Liver (tissue), 9 donors: ENCODE results near the gene FOXD4L3. TPM values are rescaled to one million over a fixed set of nuclear protein-coding genes. Genes with fewer than 3 reads are reported as not detected.
"Not testable (repeated sequence)": the region's sequence is repeated elsewhere in the genome, so short reads cannot be mapped to it uniquely, and the experiment has no call there.

Experiments used
- DNase-seq: peaks from one replicate; pipeline ENCODE4 v3.0.0-alpha.2; 2017; ENCODE audit warnings: low spot score
- H3K27ac ChIP-seq, 2 donors: one replicate each; pipeline ENCODE4 v1.7.0; 2013; ENCODE audit warnings: inconsistent platforms in 2 of 2, low read length in 2 of 2, control low read depth in 1 of 2, low read depth in 1 of 2, mild to moderate bottlenecking in 1 of 2
- H3K27me3 ChIP-seq, 4 donors: one replicate each; pipeline versions ENCODE4 v1.6.1 to v1.7.0; 2013; ENCODE audit warnings: low read length in 3 of 4, inconsistent platforms in 1 of 4, mild to moderate bottlenecking in 1 of 4, moderate library complexity in 1 of 4; ENCODE audit not compliant: control insufficient read depth in 4 of 4, insufficient read depth in 4 of 4
- H3K36me3 ChIP-seq, 4 donors: one replicate each; pipeline versions ENCODE4 v1.6.1 to v1.7.0; 2013; ENCODE audit warnings: low read length in 3 of 4, mild to moderate bottlenecking in 3 of 4, low read depth in 1 of 4, moderate library complexity in 1 of 4; ENCODE audit not compliant: control insufficient read depth in 4 of 4, insufficient read depth in 3 of 4
- H3K4me1 ChIP-seq, 4 donors: one replicate each; pipeline versions ENCODE4 v1.6.1 to v1.7.0; 2013; ENCODE audit warnings: low read length in 3 of 4, mild to moderate bottlenecking in 3 of 4, moderate library complexity in 1 of 4; ENCODE audit not compliant: control insufficient read depth in 4 of 4, insufficient read depth in 4 of 4
- H3K4me3 ChIP-seq, 3 donors: one replicate each; pipeline versions ENCODE4 v1.6.1 to v1.7.0; 2013; ENCODE audit warnings: low read length in 3 of 3, control low read depth in 1 of 3, low read depth in 1 of 3, mild to moderate bottlenecking in 1 of 3
- H3K9ac ChIP-seq, 2 donors: one replicate each; pipeline ENCODE4 v1.7.0; 2013; ENCODE audit warnings: low read length in 2 of 2, mild to moderate bottlenecking in 2 of 2, moderate library complexity in 2 of 2, control low read depth in 1 of 2, low read depth in 1 of 2
- H3K9me3 ChIP-seq, 4 donors: one replicate each; pipeline versions ENCODE4 v1.6.1 to v1.7.0; 2013; ENCODE audit warnings: low read length in 3 of 4; ENCODE audit not compliant: control insufficient read depth in 4 of 4
- WGBS: extraction: QIAGEN DNeasy Blood & Tissue Kit; methylation state at CpG from one replicate; pipeline ENCODE4 v1.1.7; 2013; 5-methylcytosine and 5-hydroxymethylcytosine counted together
- polyA plus RNA-seq, 2 donors: library from polyadenylated mRNA; stranded (reverse) in 1 of 2; unstranded in 1 of 2; fragments of 200-250 nt in 1 of 2; fragments of >200 nt in 1 of 2; fragmentation: Nextera tagmentation in 1 of 2; extraction: Ambion mirVana in 1 of 2; gene quantifications; one replicate each; pipeline versions ENCODE4 v1.2.1 to v1.2.3, GENCODE V29; 2013 to 2015
- total RNA-seq, 2 donors: library from RNA; depleted of rRNA; stranded (reverse); fragments of >200 nt; gene quantifications; one replicate each; pipeline ENCODE4 v1.2.3, GENCODE V29; 2014
- donor health status: healthy.
- donor health status: healthy.
- donor health status: healthy.
- donor health status: healthy.
- donor health status: healthy.

The FOXD4L3 gene
- total and polyA plus RNA-seq, 4 donors, result 0.08 TPM; not detected in 3

DNA sequence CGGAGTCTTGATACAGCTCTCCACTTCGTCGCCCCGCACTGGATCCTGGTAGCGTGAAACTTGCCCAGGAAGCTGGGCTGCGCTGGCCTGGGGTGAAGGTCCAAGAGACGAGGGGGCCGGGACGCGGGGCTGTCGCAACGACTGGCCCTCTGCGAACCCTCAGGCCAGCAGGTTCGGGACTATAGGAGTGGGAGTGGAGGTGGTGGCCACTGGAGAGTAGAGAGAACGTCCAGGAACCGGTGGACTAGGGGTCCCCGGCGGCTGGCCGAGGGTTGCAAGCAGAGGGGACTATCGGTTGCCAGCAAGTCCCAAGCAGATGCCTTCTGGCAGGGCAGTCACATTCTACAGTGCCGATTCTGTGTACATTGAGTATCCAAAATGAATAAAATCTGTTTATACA, 5.0 kb downstream of the FOXD4L3 start:
- not testable (repeated sequence) for H3K9ac ChIP-seq, H3K36me3 ChIP-seq, H3K27me3 ChIP-seq, H3K9me3 ChIP-seq, H3K4me1 ChIP-seq, H3K27ac ChIP-seq, DNase-seq, H3K4me3 ChIP-seq
- WGBS, result 22% methylated on average over 18 of the region's 21 CpGs

DNA sequence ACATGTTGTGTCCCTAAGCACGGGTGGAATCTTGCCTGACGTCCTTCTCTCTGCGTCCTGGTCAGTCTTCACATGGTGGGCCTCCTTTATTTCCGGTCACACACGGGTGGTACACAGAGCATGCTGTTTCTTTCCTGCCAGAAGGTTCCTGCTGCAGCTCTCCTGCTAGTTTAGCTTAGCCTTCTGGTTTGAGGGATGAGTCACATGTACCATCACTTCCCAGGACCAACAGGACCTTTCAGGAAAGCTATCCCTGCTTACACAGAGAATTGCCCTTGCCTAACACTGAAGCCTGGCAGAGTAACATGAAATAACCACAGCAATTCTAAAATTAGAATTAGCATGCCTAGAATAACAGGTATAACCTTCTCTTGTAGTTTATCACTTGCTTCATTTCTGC, 8.5 kb downstream of the FOXD4L3 start:
- not testable (repeated sequence) for H3K27me3 ChIP-seq, DNase-seq, H3K9me3 ChIP-seq, H3K9ac ChIP-seq, H3K36me3 ChIP-seq, H3K4me3 ChIP-seq, H3K4me1 ChIP-seq, H3K27ac ChIP-seq
- WGBS, result no CpG with 5 or more reads among the region's 5 CpGs

DNA sequence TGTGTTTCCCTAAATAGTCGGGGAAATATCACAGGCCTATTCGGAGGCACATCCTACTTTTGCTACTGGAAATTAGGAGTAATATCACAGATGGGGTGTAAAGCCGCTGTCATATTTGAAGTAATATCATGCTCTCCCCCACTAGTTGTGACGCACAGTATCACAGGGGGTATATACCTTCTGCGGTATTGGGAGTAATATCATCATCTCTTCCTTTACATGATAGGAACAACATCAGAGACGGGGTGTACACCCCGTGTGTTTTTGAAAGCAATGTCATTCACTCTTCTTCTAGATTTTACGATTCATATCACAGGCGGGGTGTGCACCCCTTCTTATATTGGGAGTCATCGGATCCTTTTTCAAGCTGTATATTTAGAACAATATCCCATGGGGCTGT, 15.5 kb downstream of the FOXD4L3 start:
- WGBS, result 65% methylated on average over 9 of the region's 10 CpGs
- DNase-seq, H3K27me3 ChIP-seq, H3K27ac ChIP-seq, H3K9me3 ChIP-seq, H3K9ac ChIP-seq, H3K4me1 ChIP-seq, H3K4me3 ChIP-seq, H3K36me3 ChIP-seq: not testable (repeated sequence)

DNA sequence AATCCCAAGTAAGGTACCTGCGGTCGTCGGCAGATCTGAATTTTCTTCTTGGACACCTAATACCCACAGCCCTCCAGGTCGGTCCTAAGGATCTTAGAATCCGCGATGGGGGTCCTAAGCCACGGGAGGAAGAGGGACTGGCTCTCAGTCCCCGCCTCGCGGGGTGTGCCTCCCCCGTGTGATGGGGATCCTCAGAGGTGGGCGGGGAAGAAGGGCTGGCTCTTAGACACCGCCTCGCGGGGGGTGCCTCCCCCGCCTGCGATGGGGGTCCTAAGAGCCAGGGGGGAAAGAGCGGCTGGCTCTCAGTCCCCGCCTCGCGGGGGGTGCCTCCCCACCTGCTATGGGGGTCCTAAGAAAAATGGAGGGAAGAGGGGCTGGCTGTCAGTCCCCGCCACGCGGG, 21.1 kb downstream of the FOXD4L3 start:
- H3K27ac ChIP-seq, H3K4me1 ChIP-seq, H3K27me3 ChIP-seq, H3K4me3 ChIP-seq, H3K36me3 ChIP-seq, DNase-seq, H3K9ac ChIP-seq, H3K9me3 ChIP-seq: not testable (repeated sequence)
- 37% methylated on average over 14 of the region's 24 CpGs for WGBS

DNA sequence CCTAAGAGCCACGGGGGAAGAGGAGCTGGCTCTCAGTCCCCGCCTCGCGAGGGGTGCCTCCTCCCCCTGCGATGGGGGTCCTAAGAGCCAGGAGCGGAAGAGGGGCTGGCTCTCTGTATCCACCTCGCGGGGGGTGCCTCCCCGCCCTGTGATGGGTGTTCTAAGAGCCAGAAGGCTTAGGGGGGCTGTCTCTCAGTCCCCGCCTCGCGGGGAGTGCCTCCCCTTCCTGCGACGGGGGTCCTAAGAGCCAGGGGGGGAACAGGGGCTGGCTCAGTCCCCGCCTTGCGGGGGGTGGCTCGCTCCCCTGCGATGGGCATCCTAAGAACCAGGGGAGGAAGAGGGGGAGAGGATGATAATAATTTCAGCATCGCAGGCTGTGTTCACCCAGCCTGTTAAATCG, 21.9 kb downstream of the FOXD4L3 start:
- WGBS, result 11% methylated on average over 6 of the region's 20 CpGs
- H3K27ac ChIP-seq, H3K9me3 ChIP-seq, H3K4me1 ChIP-seq, H3K36me3 ChIP-seq, H3K9ac ChIP-seq, H3K4me3 ChIP-seq, H3K27me3 ChIP-seq, DNase-seq: not testable (repeated sequence)

DNA sequence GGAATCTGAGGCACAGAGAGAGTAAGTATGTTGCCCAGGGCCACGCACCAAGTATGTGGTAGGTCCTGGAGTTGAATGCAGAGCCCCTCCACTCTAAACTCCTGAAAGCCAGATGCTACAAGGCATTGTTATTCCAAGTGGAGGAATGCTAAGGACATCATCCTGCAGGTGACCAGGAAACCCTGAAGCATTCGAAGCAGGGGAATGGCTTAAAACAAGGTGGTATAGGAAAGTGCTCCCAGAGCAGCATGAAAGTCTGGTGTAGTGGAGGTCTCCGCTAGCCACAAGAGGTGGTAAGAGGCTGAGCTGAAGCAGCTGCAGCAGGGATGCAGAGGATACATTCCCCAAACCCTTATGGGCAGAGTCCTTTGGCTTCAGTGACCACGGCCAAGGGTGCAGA, 26.4 kb downstream of the FOXD4L3 start:
- H3K27ac ChIP-seq, H3K36me3 ChIP-seq, H3K4me3 ChIP-seq, H3K4me1 ChIP-seq, H3K9ac ChIP-seq, H3K9me3 ChIP-seq, DNase-seq, H3K27me3 ChIP-seq: not testable (repeated sequence)
- WGBS, result 66% methylated on average over 2 of the region's 4 CpGs

DNA sequence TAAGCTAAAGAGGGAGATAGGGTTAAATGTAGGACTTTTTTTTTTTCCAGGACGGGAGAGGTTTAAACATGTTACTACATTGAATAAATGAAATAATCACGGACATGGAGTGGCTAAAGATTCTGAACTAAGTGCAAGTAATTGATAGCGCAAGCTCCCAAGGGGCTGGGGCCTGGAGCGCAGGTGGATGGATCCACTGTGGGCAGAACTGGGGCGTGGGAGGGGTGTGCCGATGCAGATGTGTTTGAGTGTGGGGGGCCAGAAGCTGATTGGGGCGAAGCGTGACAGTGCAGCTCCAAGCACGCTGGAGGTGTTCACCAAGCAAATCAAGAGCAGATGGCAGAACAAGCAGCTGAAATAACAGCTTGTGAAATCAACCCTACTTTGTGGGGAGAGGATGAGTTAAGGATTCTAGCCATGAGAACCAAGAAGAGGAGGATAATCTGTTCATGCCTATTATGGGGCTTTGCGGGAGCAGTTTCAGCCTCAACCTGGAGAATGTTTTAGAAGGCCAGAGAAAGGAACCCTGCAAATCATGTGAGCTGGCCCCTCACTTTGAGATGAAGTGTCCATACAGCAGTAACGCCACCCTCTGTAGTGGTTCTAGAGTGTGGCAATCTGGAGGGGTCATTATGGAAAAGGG, 28.0 kb downstream of the FOXD4L3 start:
- H3K4me3 ChIP-seq, H3K9me3 ChIP-seq, DNase-seq, H3K4me1 ChIP-seq, H3K9ac ChIP-seq, H3K36me3 ChIP-seq, H3K27me3 ChIP-seq, H3K27ac ChIP-seq: not testable (repeated sequence)
- WGBS, result 82% methylated on average over 8 of the region's 11 CpGs

DNA sequence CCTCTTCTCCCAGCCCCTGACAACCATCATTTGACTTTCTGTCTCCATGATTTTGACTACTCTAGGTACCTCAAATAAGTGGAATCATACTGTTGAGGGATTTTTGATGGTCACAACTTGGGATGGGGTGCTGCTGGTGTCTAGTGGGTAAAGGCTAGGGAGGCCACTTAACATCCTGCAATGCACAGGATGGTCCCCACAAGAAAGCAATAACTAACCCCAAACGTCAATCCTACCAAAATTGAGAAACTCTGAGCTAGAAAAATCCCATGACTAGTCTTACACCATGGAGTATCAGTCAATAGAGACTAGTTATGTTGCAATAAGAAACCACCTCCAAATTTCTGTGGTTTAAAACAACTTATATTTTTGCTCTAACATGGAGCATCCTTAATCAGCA, 29.5 kb downstream of the FOXD4L3 start:
- not testable (repeated sequence) for H3K4me1 ChIP-seq, DNase-seq, H3K36me3 ChIP-seq, H3K9me3 ChIP-seq, H3K4me3 ChIP-seq, H3K9ac ChIP-seq, H3K27ac ChIP-seq, H3K27me3 ChIP-seq
- WGBS, result 36% methylated on average over 1 of the region's 1 CpG

DNA sequence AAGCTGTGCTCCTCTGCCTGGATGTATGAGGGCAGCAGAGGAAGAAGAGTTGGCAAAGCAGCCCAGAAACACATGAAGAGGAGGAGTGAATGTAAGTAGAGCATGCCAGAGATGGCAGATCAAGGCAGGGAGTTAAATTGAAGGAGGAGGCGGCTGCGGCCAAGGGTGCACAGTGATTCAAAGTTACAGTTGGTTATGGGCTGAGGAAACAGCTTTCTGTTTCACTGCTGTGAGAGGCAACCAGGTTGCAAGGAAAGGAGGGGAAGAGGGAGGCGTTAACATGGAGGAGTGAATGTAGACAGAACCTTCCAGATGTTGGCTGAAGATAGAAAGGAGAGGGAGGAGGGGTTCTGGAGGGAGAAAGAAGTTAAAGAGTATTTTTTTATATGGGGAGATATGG, 33.3 kb downstream of the FOXD4L3 start:
- not testable (repeated sequence) for DNase-seq, H3K9me3 ChIP-seq, H3K4me1 ChIP-seq, H3K4me3 ChIP-seq, H3K9ac ChIP-seq, H3K36me3 ChIP-seq, H3K27me3 ChIP-seq, H3K27ac ChIP-seq
- WGBS, result 85% methylated on average over 2 of the region's 3 CpGs
